Brain microvascular endothelial cell (primary cell): ENCODE measurements around the gene MMD.

Experiments used
- DNase-seq: peaks from one replicate; pipeline ENCODE4 v3.0.0-alpha.2; 2020
- H3K27ac ChIP-seq: fragments of 250-450 bp; sonication (Bioruptor Pico); 2 replicates; pipeline ENCODE4 v1.5.1; 2020; ENCODE audit warnings: mild to moderate bottlenecking, moderate library complexity
- H3K27me3 ChIP-seq: fragments of 250-450 bp; sonication (Bioruptor Pico); replicated peaks from 2 replicates; pipeline ENCODE4 v1.5.1; 2020; ENCODE audit warnings: mild to moderate bottlenecking
- H3K36me3 ChIP-seq: fragments of 250-450 bp; sonication (Bioruptor Pico); replicated peaks from 2 replicates; pipeline ENCODE4 v1.5.1; 2020; ENCODE audit warnings: mild to moderate bottlenecking
- H3K4me3 ChIP-seq: 2 replicates; pipeline ENCODE4 v1.5.1; 2011; ENCODE audit warnings: low read depth, mild to moderate bottlenecking, control low read depth, low read length, moderate library complexity
- in situ Hi-C: cut with HindIII; loops from 2 replicates; pipeline ENCODE4 v1.10.0; 2017; ENCODE audit warnings: low sequenced_read_pairs, low pct_ligation_motif_present
- TF ChIP-seq, protein P1 (sequence below): IDR thresholded peaks from 2 replicates; pipeline ENCODE4 v1.5.1; 2011; ENCODE audit warnings: low read depth, mild to moderate bottlenecking, moderate library complexity, low read length, control low read depth, inconsistent platforms; ENCODE audit errors: missing control alignments

Gene MMD

DNA sequence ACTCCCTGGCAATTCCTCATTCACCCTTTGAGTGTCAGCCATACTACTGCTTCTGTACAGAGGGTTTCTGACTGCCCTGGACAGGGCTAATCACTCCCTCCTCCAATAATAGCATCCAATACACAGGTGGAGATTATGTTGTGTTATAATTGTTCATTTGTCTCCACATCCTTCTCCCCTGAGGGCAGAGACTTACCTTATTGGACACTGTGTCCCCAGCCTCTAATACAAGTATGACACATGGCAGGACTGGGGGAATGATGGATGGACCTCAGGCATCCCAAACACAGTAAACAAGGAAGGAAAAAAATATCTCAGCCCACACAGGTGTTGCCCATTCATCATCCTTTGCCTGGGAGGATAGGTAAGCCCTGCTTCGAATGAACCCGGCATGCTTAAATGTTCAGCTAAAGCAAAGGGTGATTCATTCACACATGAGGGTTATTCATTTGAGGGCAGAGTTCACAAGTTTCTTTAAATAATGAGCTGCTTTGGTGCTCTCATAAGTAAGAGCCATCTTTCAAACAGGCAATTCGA is 34.8 kb downstream of the MMD start:
- TF ChIP-seq, protein P1, sequence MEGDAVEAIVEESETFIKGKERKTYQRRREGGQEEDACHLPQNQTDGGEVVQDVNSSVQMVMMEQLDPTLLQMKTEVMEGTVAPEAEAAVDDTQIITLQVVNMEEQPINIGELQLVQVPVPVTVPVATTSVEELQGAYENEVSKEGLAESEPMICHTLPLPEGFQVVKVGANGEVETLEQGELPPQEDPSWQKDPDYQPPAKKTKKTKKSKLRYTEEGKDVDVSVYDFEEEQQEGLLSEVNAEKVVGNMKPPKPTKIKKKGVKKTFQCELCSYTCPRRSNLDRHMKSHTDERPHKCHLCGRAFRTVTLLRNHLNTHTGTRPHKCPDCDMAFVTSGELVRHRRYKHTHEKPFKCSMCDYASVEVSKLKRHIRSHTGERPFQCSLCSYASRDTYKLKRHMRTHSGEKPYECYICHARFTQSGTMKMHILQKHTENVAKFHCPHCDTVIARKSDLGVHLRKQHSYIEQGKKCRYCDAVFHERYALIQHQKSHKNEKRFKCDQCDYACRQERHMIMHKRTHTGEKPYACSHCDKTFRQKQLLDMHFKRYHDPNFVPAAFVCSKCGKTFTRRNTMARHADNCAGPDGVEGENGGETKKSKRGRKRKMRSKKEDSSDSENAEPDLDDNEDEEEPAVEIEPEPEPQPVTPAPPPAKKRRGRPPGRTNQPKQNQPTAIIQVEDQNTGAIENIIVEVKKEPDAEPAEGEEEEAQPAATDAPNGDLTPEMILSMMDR, result no peak
- no peaks in the 10 kb centered on the region for H3K36me3 ChIP-seq
- H3K4me3 ChIP-seq, result no peak overlapping the region
- in situ Hi-C loops, result no loop called here
- H3K27me3 ChIP-seq, result no peaks in the 10 kb centered on the region
- no peak for DNase-seq
- no peak overlapping the region for H3K27ac ChIP-seq

DNA sequence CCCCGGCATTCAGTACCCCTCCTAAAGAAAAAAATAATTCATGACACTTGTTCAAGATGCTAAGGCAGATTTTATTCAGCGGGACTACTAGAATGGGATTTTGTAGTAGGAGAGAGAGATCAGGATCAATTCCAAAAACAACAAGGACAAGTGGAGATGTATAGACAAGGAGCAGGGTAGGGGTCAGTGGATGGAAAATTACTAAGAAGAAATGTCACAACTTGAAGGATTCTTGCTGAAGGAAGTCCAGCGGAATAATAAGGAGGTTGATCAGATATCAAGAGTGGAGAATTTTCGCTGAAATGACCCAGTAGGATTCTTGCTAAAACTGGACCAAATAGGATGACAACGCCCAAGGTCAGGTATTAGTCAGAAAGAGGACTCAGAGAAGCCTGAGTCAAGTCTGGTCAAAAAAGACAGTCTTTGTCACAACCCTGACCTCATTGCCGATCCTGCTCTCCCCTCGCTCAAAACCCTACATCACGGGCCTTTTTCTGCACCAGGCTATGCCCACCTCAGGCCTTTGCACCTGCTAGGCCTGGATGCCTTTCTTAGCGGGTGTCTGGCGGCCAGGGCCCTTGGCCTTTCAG is 36.9 kb downstream of the MMD start:
- in situ Hi-C loops, result no loop called here
- no peaks in the 10 kb centered on the region for H3K27me3 ChIP-seq
- H3K27ac ChIP-seq, result no peak overlapping the region
- DNase-seq, result no peak
- no peak overlapping the region for H3K4me3 ChIP-seq
- no peaks in the 10 kb centered on the region for H3K36me3 ChIP-seq
- TF ChIP-seq, protein P1, result no peak

DNA sequence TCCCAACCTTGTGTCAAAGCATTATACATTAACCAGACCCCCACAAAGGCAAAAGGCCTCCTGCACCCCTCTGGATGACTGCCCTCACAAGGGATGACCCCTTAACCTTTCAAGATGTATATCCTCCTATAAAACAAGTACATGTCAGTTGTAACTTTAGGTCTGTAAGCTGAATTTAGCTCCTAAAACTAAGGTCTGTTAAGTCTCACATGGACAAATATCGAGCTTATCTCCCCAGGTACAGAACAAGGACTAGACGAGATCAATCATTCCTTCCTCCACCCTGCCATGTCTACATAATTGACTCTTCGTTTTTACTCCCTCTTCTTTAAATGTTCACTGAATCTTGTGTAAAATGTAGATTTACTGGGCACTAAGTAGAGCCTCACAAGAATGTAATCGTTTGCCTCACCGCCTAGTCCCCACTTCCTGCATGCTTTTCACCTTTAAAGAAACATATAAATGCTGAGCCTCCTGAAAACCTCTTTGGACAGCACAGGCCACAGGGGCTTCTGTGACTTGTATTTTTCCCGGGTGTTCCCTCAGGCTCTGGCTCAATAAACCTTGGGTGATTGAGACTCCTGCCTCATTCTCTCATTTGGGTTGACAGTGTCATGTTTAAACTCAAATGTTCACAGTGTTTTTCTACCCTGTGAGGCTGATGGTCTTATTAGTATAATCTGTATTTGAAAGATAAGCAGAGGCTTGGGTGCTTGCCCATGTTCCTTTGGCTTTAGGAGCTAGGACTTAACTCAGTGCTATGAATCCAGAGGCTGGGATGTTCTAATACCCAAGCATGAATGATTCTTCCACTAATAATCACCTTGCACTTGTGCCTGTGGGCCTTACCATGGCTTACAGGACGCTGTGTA is 37.6 kb downstream of the MMD start:
- Histone ChIP-seq H3K36me3 (no peaks in the 10 kb centered on the region), H3K27me3 (no peaks in the 10 kb centered on the region), H3K4me3 (no peak overlapping the region), H3K27ac (no peak overlapping the region)
- in situ Hi-C loops, result no loop called here
- TF ChIP-seq, protein P1, result no peak
- DNase-seq, result no peak

DNA sequence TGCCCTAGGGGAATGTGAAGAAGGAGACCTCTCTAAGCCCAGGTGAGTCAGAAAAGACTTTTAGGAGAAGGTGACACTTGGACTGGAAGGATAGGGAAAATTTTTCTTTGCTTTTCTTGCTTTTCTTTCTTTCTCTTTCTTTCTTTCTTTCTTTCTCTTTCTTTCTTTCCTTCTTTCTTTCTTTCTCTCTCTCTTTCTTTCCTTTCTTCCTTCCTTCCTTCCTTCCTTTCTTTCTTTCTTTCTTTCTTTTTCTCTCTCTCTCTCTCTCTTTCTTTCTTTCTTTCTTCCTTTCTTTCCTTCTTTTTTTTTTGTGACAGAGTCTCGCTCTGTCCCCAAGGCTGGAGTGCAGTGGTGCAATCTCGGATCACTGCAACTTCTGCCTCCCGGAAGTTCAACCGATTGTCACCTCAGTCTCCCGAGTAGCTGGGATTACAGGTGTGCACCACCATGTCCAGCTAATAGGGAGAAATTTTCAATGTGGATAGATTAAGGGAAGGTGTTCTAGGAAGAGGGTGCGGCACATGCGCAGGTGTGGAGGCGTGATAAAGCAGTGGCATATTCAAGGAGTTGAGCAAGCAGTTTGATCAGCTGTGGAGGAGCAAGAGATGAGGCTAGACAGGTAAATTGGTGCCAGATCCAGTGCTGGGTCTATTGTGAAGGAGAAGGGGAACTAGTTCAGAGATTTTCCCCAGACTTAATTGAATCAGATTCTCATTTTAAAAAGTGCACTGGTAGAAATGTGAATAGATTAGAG is 40.4 kb downstream of the MMD start:
- TF ChIP-seq, protein P1, result no peak
- Histone ChIP-seq H3K27ac (no peak overlapping the region), H3K27me3 (no peaks in the 10 kb centered on the region), H3K4me3 (no peak overlapping the region), H3K36me3 (no peaks in the 10 kb centered on the region)
- in situ Hi-C loops, result no loop called here
- DNase-seq, result no peak

DNA sequence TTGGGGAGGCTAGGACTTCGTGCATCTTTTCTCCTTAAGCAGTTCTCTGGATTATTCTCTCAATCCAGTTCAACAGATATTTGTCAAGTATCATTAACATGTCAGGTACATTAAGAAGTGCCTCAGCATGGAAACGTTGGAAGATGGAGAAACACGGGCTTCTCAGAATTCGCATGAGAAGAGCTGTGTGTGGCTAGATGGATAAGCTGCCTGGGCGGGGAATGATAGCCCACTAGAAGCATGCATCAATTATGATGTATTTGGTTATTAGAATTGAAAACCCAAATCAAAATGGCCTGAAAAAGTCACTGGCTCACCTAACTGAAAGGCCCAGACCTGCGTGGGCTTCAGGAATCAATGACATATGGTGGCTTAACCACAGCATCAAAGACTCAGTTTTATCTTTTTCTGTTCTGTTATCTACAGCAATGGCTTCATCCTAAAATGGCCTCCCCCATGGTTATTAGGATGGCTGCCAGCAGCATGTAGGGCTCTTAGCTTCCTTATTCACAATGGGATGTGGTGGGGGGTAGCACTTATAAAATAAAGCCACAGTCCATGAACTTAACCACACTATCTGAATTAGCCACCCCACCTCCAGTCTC is 43.9 kb downstream of the MMD start:
- no peak overlapping the region for H3K4me3 ChIP-seq
- H3K27ac ChIP-seq, result no peak overlapping the region
- TF ChIP-seq, protein P1, result no peak
- no peak for DNase-seq
- no peaks in the 10 kb centered on the region for H3K36me3 ChIP-seq
- no peaks in the 10 kb centered on the region for H3K27me3 ChIP-seq
- in situ Hi-C loops, result no loop called here
